Lower lobe of right lung (tissue), 2 donors: ENCODE results near the gene TRAPPC14. TPM values are rescaled to one million over a fixed set of nuclear protein-coding genes. Genes with fewer than 3 reads are reported as not detected.

Experiments used
- ATAC-seq, 2 donors: fragments of 200-7000 bp; cut with Tn5 transposase; one replicate each; pipeline ENCODE4 v1.9.1; 2020 to 2022; ENCODE audit warnings: mild to moderate bottlenecking in 2 of 2, moderate library complexity in 2 of 2
- DNase-seq: peaks from one replicate; pipeline ENCODE4 v3.0.0-alpha.2; 2020
- H3K27ac ChIP-seq: fragments of 200-600 bp; one replicate; pipeline ENCODE4 v1.8.0; 2022
- H3K27me3 ChIP-seq: fragments of 200-600 bp; one replicate; pipeline ENCODE4 v1.8.0; 2022; ENCODE audit warnings: low read depth
- H3K36me3 ChIP-seq: fragments of 200-600 bp; one replicate; pipeline ENCODE4 v1.8.0; 2022; ENCODE audit warnings: mild to moderate bottlenecking
- H3K4me1 ChIP-seq: fragments of 200-600 bp; one replicate; pipeline ENCODE4 v1.8.0; 2022
- H3K4me3 ChIP-seq: fragments of 200-600 bp; one replicate; pipeline ENCODE4 v1.8.0; 2022; ENCODE audit warnings: mild to moderate bottlenecking
- H3K9me3 ChIP-seq: fragments of 200-600 bp; one replicate; pipeline ENCODE4 v1.8.0; 2022
- intact Hi-C: fragments of 100-400 bp; cut with DNase I; formaldehyde crosslinking; loops from one replicate; pipeline ENCODE4 v1.11.0; 2022
- total RNA-seq: library from RNA; stranded (reverse); fragmentation: NEBNext Ultra II Directional; extraction: Animal tissue kit (Norgen Biotek cat#: 25700); gene quantifications from one replicate; pipeline ENCODE4 v1.2.1, GENCODE V29; 2021
- TF ChIP-seq, protein P1 (sequence below): fragments of 200-600 bp; IDR thresholded peaks from one replicate; pipeline ENCODE4 v1.8.0; 2022; ENCODE audit warnings: antibody characterized with exemption, mild to moderate bottlenecking
- donor health status: DM: no; HTN: yes; CAD: no; lungs with severe emphysema.

Gene TRAPPC14
- total RNA-seq, 1 donor from 2014 or later: 24.3 TPM

DNA sequence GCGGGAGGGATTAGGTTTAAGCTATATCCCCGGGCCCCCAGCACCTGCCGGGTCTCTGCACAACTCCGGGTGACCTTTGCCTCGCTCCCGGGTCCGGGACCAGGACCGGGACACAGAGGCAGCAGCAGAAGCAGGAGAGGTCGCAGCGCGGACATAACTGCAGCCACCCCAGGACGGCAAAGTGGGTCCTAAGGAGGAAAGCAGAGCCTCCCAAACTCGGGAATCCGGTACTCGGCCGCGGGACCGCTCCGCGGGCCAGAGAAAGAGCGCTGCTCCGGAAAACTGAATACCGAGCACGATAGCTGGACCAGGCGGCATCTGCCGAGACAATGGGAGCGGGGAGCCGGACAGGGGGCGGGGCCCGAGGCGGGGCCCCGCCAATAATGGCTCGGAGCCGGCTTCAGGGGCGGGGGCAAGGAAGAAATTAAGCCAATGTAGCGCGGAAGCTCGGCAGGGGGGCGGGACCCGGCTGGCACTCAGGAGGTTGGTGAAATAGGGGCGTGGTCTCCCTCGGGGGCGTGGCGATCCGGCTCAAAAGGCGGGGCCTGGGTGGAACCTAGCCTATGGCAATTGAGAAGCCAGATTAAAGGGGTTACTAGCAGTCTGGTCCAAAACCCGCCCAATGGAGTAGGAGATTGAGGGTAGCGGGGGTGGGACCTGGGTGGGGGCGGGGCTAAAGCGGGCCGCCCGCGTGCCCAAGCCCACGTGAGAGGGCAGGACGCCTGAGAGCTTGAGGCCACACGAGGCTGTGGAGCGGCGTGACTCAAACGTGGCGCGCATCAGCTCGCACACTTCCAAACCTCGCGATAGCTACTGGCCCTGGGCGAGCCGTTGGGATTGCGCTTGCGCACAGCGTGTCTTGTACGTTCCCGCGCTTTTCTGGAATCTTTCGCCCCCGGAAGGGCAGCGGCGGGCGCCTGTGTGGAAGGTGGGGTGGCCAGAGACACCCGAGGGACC is 18.8 kb upstream of the TRAPPC14 start, which contains the start of the genes GPC2 and STAG3:
Gene GPC2 (minus strand): TSS at position 337 of the 957 bp plus-strand sequence. CDS start 182 bp downstream, at position 155.
Gene STAG3 (plus strand): TSS at position 874 of the 957 bp plus-strand sequence. CDS start 2,639 bp downstream, outside the sequence.
- peaks cover 10% of the 10 kb centered on the region for H3K4me1 ChIP-seq
- TF ChIP-seq, protein P1, sequence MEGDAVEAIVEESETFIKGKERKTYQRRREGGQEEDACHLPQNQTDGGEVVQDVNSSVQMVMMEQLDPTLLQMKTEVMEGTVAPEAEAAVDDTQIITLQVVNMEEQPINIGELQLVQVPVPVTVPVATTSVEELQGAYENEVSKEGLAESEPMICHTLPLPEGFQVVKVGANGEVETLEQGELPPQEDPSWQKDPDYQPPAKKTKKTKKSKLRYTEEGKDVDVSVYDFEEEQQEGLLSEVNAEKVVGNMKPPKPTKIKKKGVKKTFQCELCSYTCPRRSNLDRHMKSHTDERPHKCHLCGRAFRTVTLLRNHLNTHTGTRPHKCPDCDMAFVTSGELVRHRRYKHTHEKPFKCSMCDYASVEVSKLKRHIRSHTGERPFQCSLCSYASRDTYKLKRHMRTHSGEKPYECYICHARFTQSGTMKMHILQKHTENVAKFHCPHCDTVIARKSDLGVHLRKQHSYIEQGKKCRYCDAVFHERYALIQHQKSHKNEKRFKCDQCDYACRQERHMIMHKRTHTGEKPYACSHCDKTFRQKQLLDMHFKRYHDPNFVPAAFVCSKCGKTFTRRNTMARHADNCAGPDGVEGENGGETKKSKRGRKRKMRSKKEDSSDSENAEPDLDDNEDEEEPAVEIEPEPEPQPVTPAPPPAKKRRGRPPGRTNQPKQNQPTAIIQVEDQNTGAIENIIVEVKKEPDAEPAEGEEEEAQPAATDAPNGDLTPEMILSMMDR: no peak
- no peaks in the 10 kb centered on the region for H3K36me3 ChIP-seq
- ATAC-seq: peak; percentile 98
- H3K9me3 ChIP-seq: no peaks in the 10 kb centered on the region
- peak within 1 kb of the TSS; percentile 55 for H3K4me3 ChIP-seq
- intact Hi-C loops: no loop called here
- peak; percentile 97 for DNase-seq
- no peaks in the 10 kb centered on the region for H3K27me3 ChIP-seq
- no peak within 1 kb of the TSS for H3K27ac ChIP-seq

DNA sequence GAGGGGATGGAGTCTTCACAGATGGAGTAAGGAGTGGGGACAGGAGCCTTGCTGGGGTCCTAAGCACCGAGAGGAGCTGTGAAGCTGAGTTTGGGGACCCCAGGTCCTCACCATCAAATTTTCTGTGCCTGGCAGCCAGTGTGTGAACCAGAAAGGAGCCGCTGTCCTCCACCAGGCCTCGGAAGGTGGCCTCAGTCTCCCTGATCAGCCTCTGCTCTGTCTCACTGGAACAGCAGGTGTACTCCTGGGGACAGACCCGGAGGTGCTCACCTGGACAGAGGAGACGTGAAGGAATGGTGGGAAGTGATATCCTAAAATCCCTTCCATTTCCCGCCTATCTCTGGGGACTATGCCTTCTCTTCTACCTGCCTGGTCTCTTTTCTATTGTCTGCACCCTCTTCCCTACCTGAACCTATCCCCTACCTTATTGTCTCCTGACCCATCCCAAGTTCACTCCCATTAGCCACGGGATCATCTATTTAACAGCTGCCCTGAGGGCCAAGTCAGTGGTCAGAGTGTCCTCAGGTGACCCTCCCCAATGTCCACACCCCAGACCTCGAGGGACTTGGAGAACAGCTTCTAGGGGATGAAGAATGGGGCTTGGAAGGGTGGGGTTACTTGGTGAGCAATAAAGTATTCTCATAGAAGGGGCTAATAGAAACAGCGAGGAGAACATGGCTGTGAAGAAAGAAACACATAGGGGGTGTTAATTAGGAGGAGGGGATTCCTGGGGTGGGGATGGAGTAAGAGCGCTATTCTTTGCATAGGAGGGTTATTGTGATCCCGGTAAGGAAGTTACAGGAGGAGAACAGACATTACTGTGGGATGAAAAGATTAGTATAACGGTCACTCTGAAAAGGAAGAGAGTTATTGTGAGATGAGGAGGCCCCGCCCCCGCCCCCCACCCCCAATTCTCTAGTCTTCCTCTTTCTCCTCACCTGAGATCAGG is 17.8 kb upstream of the TRAPPC14 start:
- DNase-seq (no peak), ATAC-seq (no peak)
- H3K9me3 ChIP-seq: no peaks in the 10 kb centered on the region
- H3K27me3 ChIP-seq: peaks cover 9% of the 10 kb centered on the region
- H3K36me3 ChIP-seq: no peaks in the 10 kb centered on the region
- TF ChIP-seq, protein P1: no peak
- intact Hi-C loops: no loop called here
- H3K4me1 ChIP-seq: peaks cover 15% of the 10 kb centered on the region
- H3K27ac ChIP-seq: no peak overlapping the region
- peak overlapping the region; percentile 55 for H3K4me3 ChIP-seq

DNA sequence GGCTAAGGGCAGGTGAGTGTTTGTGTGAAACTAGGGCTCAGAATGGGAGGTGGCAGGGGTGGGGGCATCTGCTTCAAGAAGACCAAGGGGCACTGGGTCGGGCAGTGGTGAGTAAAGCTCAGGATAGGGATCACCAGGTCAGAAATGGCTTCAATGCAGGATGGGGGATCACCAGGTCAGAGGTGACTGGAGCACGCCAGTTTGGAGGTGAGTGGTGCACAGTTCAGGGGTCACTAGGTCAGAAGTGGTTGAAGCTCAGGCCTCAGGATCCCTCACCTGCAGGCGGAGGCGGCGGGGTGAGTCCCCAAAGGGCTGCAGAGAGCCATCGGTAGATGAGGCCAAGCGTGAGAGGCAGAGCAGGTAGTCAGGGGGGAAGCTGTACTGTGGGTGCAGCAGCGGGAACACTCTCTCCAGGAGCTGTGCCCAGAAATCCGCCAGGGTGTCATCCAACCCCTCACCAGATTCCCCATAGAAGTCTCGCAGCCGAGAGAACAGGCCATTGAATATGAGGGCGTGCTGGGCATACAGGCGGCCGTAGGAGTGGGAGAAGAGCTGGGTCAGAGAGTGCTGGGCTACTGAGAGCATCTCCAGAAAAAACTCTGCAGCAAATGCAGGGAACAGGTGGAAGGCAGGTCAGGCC is 16.9 kb upstream of the TRAPPC14 start:
- Histone ChIP-seq H3K4me3 (no peak overlapping the region), H3K27me3 (peaks cover 17% of the 10 kb centered on the region), H3K4me1 (peaks cover 21% of the 10 kb centered on the region), H3K36me3 (no peaks in the 10 kb centered on the region), H3K9me3 (no peaks in the 10 kb centered on the region), H3K27ac (no peak overlapping the region)
- intact Hi-C loops: no loop called here
- ATAC-seq (no peak), DNase-seq (no peak)
- TF ChIP-seq, protein P1: no peak

DNA sequence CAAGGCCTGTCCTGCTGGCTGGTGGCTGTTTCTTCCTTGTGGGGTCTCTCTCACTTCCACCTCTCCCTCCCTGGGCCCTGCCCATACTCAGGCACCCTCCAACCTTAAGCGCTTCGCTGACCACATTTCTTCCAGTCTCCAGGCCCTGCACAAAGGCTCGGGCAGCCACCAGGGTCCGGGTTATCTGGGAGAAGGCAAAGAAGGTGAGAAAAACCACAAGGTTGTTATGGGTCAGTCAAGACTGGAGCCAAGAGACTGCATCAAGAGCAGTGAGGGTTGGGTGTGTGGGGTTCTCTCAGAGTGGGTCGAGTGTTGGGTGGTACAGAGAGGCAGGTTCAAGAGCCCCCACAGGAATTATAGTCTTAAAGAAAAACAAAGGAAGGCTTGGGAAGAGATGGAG is 16.1 kb upstream of the TRAPPC14 start:
- ATAC-seq (no peak), DNase-seq (no peak)
- intact Hi-C loops: no loop called here
- TF ChIP-seq, protein P1: no peak
- H3K9me3 ChIP-seq: no peaks in the 10 kb centered on the region
- H3K27me3 ChIP-seq: peaks cover 20% of the 10 kb centered on the region
- peaks cover 21% of the 10 kb centered on the region for H3K4me1 ChIP-seq
- H3K4me3 ChIP-seq: no peak overlapping the region
- H3K36me3 ChIP-seq: no peaks in the 10 kb centered on the region
- no peak overlapping the region for H3K27ac ChIP-seq
